Right atrium auricular region (tissue), 2 donors: Measurements from ENCODE around the gene UBE2U. TPM values are rescaled to one million over a fixed set of nuclear protein-coding genes. Genes with fewer than 3 reads are reported as not detected.

Source experiments
- DNase-seq: peaks from one replicate; pipeline ENCODE4 v3.0.0-alpha.2; 2019; ENCODE audit warnings: low spot score
- H3K27ac ChIP-seq, 2 donors: fragments of 200-600 bp; sonication (generic); 1 replicate in 1 of 2; 2 replicates in 1 of 2; pipeline ENCODE4 v1.5.1; 2016 to 2019
- H3K27me3 ChIP-seq, 2 donors: fragments of 200-600 bp; sonication (generic); one replicate each; pipeline versions ENCODE4 v1.5.1 to v1.6.0; 2017 to 2019
- H3K36me3 ChIP-seq: fragments of 200-600 bp; sonication (generic); one replicate; pipeline ENCODE4 v1.5.1; 2016
- H3K4me1 ChIP-seq, 2 donors: fragments of 200-600 bp; sonication (generic); one replicate each; pipeline versions ENCODE4 v1.5.1 to v1.6.0; 2017 to 2019
- H3K4me3 ChIP-seq, 2 donors: fragments of 200-600 bp; sonication (generic); 1 replicate in 1 of 2; 2 replicates in 1 of 2; pipeline ENCODE4 v1.5.1; 2017 to 2019; ENCODE audit warnings: mild to moderate bottlenecking in 1 of 2, moderate library complexity in 1 of 2
- H3K9me3 ChIP-seq, 2 donors: fragments of 200-600 bp; sonication (generic); one replicate each; pipeline ENCODE4 v1.5.1; 2019
- CTCF ChIP-seq, 2 donors: fragments of 200-600 bp; sonication (generic); IDR thresholded peaks; one replicate each; pipeline ENCODE4 v1.5.1; 2019; ENCODE audit warnings: antibody characterized with exemption in 2 of 2
- total RNA-seq, 2 donors: library from RNA; depleted of rRNA; stranded (reverse); fragments of >200 nt; gene quantifications; one replicate each; pipeline ENCODE4 v1.1.0, GENCODE V29; 2016

Gene UBE2U
- total RNA-seq, 2 donors from 2014 or later, result not detected

- no peak overlapping the region for H3K27ac ChIP-seq
- DNase-seq, result peak; percentile 71
- H3K4me1 ChIP-seq, result peaks cover 0 to 6% of the 10 kb centered on the region in 2 donors
- H3K27me3 ChIP-seq, result no peaks in the 10 kb centered on the region
- H3K9me3 ChIP-seq, result no peaks in the 10 kb centered on the region
- peak; percentile 65 to 85 for TF ChIP-seq CTCF (IDR thresholded peaks at IDR 0.05)
- H3K36me3 ChIP-seq, result no peaks in the 10 kb centered on the region
- no peak overlapping the region for H3K4me3 ChIP-seq
Observed at GRCh38 chr1:64268653-64269557, 65.5 kb downstream of the UBE2U start.

- no peak for TF ChIP-seq CTCF (IDR thresholded peaks at IDR 0.05)
- no peak for DNase-seq
- no peak overlapping the region for H3K27ac ChIP-seq
- H3K27me3 ChIP-seq, result no peaks in the 10 kb centered on the region
- H3K4me3 ChIP-seq, result no peak overlapping the region
- H3K9me3 ChIP-seq, result no peaks in the 10 kb centered on the region
- H3K4me1 ChIP-seq, result peaks cover 0 to 6% of the 10 kb centered on the region in 2 donors
- H3K36me3 ChIP-seq, result no peaks in the 10 kb centered on the region
Observed at GRCh38 chr1:64269558-64269884, 66.1 kb downstream of the UBE2U start.

DNA sequence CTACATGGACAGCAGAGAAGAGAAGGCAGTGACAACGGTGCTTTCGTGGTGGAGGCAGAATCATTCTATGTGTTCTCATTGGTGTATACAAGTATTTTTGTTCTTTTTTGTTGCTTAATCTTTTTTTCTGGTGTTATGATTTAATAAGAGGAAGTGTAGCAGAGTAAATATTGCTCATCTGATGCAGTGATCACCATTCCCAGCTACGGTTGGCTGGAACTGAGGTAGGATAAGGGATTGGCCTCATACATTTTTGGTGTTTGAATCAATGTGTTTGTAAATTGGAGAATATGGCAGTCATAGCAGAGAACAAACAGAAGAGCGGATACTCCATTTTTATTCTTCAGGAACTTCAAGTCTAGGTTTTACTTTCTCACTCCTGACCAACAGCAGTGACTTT lies 76.6 kb downstream of the UBE2U start:
- Histone ChIP-seq H3K9me3 (no peaks in the 10 kb centered on the region), H3K4me1 (no peaks in the 10 kb centered on the region), H3K27ac (no peak overlapping the region), H3K27me3 (no peaks in the 10 kb centered on the region), H3K4me3 (no peak overlapping the region), H3K36me3 (no peaks in the 10 kb centered on the region)
- no peak for DNase-seq
- TF ChIP-seq CTCF (IDR thresholded peaks at IDR 0.05), result no peak

DNA sequence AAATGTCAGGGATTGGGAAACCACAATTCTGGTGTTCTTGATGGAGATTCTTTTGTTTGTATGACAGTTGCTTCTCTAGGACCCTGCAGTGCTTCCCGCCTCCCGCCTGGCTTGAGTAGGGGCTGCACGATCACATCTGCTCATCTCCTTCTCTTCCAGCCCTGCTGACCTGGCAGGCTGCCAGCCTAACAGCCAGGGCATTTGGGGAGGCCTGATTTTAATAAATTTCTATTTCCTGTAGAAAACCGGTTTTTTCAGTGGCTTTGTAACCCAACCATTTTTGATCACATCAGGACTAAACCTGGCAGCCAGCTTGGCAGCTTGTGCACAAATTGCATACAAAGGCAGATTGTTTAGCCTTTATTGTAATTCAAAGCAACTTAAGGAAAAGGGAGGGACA lies 78.9 kb downstream of the UBE2U start:
- no peak for DNase-seq
- H3K27me3 ChIP-seq, result no peaks in the 10 kb centered on the region
- no peak for TF ChIP-seq CTCF (IDR thresholded peaks at IDR 0.05)

GRCh38 chr1:64287071-64287470 lies 83.6 kb downstream of the UBE2U start:
- Histone ChIP-seq H3K4me1 (no peaks in the 10 kb centered on the region), H3K27me3 (no peaks in the 10 kb centered on the region), H3K36me3 (no peaks in the 10 kb centered on the region), H3K4me3 (no peak overlapping the region), H3K9me3 (no peaks in the 10 kb centered on the region), H3K27ac (no peak overlapping the region)
- no peak for TF ChIP-seq CTCF (IDR thresholded peaks at IDR 0.05)
- DNase-seq, result no peak

More for the DNA sequence above, 78.9 kb downstream of the UBE2U start:
- no peaks in the 10 kb centered on the region for H3K4me1 ChIP-seq
- H3K27ac ChIP-seq, result no peak overlapping the region
- no peak overlapping the region for H3K4me3 ChIP-seq
- H3K36me3 ChIP-seq, result no peaks in the 10 kb centered on the region
- no peaks in the 10 kb centered on the region for H3K9me3 ChIP-seq

DNA sequence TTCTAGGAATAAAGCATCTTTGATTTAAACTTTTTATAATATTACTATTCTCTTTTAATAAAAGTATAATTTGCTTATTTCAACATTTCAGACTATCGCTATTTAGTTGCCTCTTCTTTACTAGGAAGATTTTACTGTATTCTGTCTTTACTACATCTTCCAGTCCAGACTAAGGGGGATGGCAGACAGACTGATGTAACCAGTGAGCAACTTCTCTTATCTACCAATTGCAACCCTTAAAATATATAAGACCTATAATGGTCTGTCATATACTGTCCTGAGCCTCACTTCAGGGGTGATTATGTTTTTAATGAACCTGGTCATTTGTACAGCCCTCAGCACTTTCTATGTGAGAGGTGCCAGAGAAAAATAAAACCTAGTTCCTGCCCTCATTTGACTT lies 87.0 kb downstream of the UBE2U start:
- no peak overlapping the region for H3K27ac ChIP-seq
- TF ChIP-seq CTCF (IDR thresholded peaks at IDR 0.05), result no peak
- H3K27me3 ChIP-seq, result no peaks in the 10 kb centered on the region
- H3K9me3 ChIP-seq, result no peaks in the 10 kb centered on the region
- DNase-seq, result no peak
- no peak overlapping the region for H3K4me3 ChIP-seq
- H3K4me1 ChIP-seq, result no peaks in the 10 kb centered on the region
- no peaks in the 10 kb centered on the region for H3K36me3 ChIP-seq
